Upper lobe of left lung (tissue), 6 donors: ENCODE data around the gene TLN1. TPM values are rescaled to one million over a fixed set of nuclear protein-coding genes. Genes with fewer than 3 reads are reported as not detected.

Experiments
- ATAC-seq, 2 donors: fragments of 200-7000 bp; cut with Tn5 transposase; one replicate each; pipeline ENCODE4 v1.9.1; 2022; ENCODE audit warnings: mild to moderate bottlenecking in 2 of 2, moderate library complexity in 2 of 2; ENCODE audit not compliant: low FRiP score in 2 of 2
- DNase-seq, 2 donors: peaks; one replicate each; pipeline ENCODE4 v3.0.0-alpha.2; 2019 to 2020
- H3K27ac ChIP-seq, 4 donors: fragments of 200-600 bp; sonication (generic); one replicate each; pipeline ENCODE4 v1.5.1; 2016 to 2019
- H3K27me3 ChIP-seq, 4 donors: fragments of 200-600 bp; sonication (generic); one replicate each; pipeline ENCODE4 v1.5.1; 2017 to 2019
- H3K36me3 ChIP-seq, 4 donors: fragments of 200-600 bp; sonication (generic); one replicate each; pipeline ENCODE4 v1.5.1; 2016 to 2019
- H3K4me1 ChIP-seq, 4 donors: fragments of 200-600 bp; sonication (generic); one replicate each; pipeline ENCODE4 v1.5.1; 2018 to 2019
- H3K4me3 ChIP-seq, 4 donors: fragments of 200-600 bp; sonication (generic); one replicate each; pipeline ENCODE4 v1.5.1; 2017 to 2019; ENCODE audit warnings: mild to moderate bottlenecking in 2 of 4, moderate library complexity in 1 of 4
- H3K9me3 ChIP-seq, 4 donors: fragments of 200-600 bp; sonication (generic); one replicate each; pipeline ENCODE4 v1.5.1; 2018 to 2019
- EP300 ChIP-seq, 4 donors: sonication (generic); formaldehyde crosslinking; IDR thresholded peaks; one replicate each; pipeline ENCODE4 v1.5.1; 2017; ENCODE audit warnings: antibody characterized with exemption in 4 of 4, control low read depth in 2 of 4
- POLR2A ChIP-seq, 4 donors: fragments of 450-650 bp; IDR thresholded peaks; one replicate each; pipeline ENCODE4 v1.5.1; 2016 to 2017; ENCODE audit warnings: antibody characterized with exemption in 4 of 4, mild to moderate bottlenecking in 2 of 4
- POLR2AphosphoS5 ChIP-seq, 2 donors: sonication (generic); formaldehyde crosslinking; IDR thresholded peaks; one replicate each; pipeline ENCODE4 v1.5.1; 2017; ENCODE audit warnings: antibody characterized with exemption in 2 of 2
- WGBS, 2 donors: methylation state at CpG; one replicate each; pipeline ENCODE4 v1.1.5; 2017 to 2018; 5-methylcytosine and 5-hydroxymethylcytosine counted together
- total RNA-seq, 6 donors: library from RNA; depleted of rRNA in 4 of 6; stranded (reverse); fragments of >200 nt in 4 of 6; gene quantifications; one replicate each; pipeline versions ENCODE4 v1.1.0 to v1.2.1, GENCODE V29; 2016 to 2021
- TF ChIP-seq, protein P1 (sequence below), 6 experiments: fragments of 450-650 bp in 4 of 6; fragments of 200-600 bp in 2 of 6; sonication (generic) in 2 of 6; IDR thresholded peaks; one replicate each; pipeline ENCODE4 v1.5.1; 2016 to 2019; ENCODE audit warnings: antibody characterized with exemption in 6 of 6
- donor health status: DM: no; HTN: no; CAD: no; lungs with moderate emphysema.
- donor health status: DM: no; HTN: yes; CAD: no; lungs with severe emphysema.

The TLN1 gene
- total RNA-seq, 6 donors from 2014 or later = 237 to 557 (median 325) TPM

DNA sequence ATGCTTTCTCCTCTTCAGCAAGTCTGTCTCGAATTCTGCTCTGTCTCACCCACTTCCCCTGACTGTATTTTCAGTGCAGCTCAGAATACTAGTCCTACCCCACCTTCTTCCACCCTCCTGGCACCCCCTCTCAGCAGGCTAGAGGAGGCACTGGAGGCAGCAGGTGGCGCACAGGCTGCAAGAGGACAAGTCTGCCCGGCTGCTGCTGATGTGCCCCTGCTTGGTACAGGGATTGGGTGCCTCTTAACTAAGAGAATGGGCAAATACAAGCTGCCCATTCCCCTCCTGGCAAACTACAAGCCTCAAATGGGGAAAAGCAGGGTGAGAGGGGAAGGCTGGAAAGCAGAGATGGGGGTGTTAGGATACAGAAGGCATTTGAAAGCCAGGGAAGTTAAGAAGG is 5.1 kb downstream of the TLN1 start:
- Histone ChIP-seq H3K4me3 (peak overlapping the region in 2 of 4 donors; percentile 63 to 85), H3K36me3 (peaks cover 26 to 45% (median 40%) of the 10 kb centered on the region in 4 donors), H3K27ac (peak overlapping the region; percentile 94 to 99 (median 97)), H3K27me3 (no peaks in the 10 kb centered on the region), H3K9me3 (no peaks in the 10 kb centered on the region), H3K4me1 (peaks cover 46 to 56% (median 50%) of the 10 kb centered on the region in 4 donors)
- TF ChIP-seq POLR2AphosphoS5 (IDR thresholded peaks at IDR 0.05) (no peak), POLR2A (IDR thresholded peaks at IDR 0.05) (no peak), EP300 (IDR thresholded peaks at IDR 0.05) (no peak)
- TF ChIP-seq, protein P1, sequence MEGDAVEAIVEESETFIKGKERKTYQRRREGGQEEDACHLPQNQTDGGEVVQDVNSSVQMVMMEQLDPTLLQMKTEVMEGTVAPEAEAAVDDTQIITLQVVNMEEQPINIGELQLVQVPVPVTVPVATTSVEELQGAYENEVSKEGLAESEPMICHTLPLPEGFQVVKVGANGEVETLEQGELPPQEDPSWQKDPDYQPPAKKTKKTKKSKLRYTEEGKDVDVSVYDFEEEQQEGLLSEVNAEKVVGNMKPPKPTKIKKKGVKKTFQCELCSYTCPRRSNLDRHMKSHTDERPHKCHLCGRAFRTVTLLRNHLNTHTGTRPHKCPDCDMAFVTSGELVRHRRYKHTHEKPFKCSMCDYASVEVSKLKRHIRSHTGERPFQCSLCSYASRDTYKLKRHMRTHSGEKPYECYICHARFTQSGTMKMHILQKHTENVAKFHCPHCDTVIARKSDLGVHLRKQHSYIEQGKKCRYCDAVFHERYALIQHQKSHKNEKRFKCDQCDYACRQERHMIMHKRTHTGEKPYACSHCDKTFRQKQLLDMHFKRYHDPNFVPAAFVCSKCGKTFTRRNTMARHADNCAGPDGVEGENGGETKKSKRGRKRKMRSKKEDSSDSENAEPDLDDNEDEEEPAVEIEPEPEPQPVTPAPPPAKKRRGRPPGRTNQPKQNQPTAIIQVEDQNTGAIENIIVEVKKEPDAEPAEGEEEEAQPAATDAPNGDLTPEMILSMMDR (IDR thresholded peaks at IDR 0.05) = no peak
- DNase-seq (peak in 1 of 2 donors; percentile 60), ATAC-seq (no peak)
- 27 to 43% methylated on average over 3 of the region's 3 CpGs for WGBS, 2 donors

DNA sequence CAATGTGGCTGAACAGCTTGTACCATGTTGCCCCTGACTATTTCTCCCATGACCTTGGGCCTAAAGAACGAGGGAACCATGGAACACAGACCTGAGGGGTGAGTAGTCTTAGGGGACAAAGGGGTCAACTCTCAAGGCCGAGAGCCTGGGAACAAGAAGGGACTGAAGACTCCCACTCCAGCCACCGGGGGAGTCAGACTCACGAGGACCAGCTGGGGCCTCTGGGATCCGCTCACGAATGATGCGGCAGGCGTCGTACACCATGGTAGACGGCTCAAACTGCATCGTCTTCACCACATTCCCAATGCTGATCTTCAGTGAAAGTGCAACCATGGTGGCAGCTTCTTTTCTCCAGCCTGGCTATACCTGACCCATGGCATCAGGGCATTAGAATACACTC is 6.6 kb downstream of the TLN1 start:
- no peak for TF ChIP-seq EP300 (IDR thresholded peaks at IDR 0.05)
- TF ChIP-seq POLR2AphosphoS5 (IDR thresholded peaks at IDR 0.05) = no peak
- no peak for TF ChIP-seq POLR2A (IDR thresholded peaks at IDR 0.05)
- TF ChIP-seq, protein P1 (IDR thresholded peaks at IDR 0.05) = no peak
- no peak for DNase-seq
- H3K27ac ChIP-seq = no peak overlapping the region
- H3K27me3 ChIP-seq = no peaks in the 10 kb centered on the region
- 95 to 96% methylated on average over 11 of the region's 11 CpGs for WGBS, 2 donors
- no peak for ATAC-seq
- H3K36me3 ChIP-seq = peaks cover 41 to 60% (median 56%) of the 10 kb centered on the region in 4 donors
- H3K9me3 ChIP-seq = no peaks in the 10 kb centered on the region
- H3K4me3 ChIP-seq = no peak overlapping the region
- peaks cover 40 to 47% (median 42%) of the 10 kb centered on the region in 4 donors for H3K4me1 ChIP-seq

DNA sequence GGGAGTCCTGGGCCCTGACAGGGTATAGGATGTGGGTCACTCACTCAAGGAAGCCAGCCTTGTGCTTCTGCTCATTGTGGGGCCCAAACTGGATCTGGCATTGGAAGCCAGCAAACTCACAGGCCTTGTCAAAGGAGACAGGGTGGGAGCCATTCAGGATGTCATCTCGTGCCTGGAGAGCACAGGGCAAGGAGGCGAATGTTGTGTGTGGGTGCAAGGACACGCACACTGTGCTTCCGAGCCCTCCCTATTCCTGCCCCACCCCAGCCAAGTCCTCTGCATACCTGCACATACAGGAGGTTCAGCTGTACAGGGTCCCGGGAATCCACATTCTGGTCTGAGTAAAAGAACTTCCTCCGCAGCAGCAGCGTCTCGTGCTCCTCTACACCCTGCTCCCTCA is 8.1 kb downstream of the TLN1 start:
- Histone ChIP-seq H3K36me3 (peaks cover 55 to 75% (median 70%) of the 10 kb centered on the region in 4 donors), H3K27me3 (no peaks in the 10 kb centered on the region), H3K4me1 (peaks cover 27 to 33% (median 28%) of the 10 kb centered on the region in 4 donors), H3K9me3 (no peaks in the 10 kb centered on the region), H3K27ac (no peak overlapping the region), H3K4me3 (no peak overlapping the region)
- WGBS, 2 donors = 95 to 100% methylated on average over 6 to 8 of the region's 8 CpGs
- TF ChIP-seq POLR2AphosphoS5 (IDR thresholded peaks at IDR 0.05) (no peak), POLR2A (IDR thresholded peaks at IDR 0.05) (no peak), EP300 (IDR thresholded peaks at IDR 0.05) (no peak)
- TF ChIP-seq, protein P1 (IDR thresholded peaks at IDR 0.05) = no peak
- DNase-seq (no peak), ATAC-seq (no peak)

DNA sequence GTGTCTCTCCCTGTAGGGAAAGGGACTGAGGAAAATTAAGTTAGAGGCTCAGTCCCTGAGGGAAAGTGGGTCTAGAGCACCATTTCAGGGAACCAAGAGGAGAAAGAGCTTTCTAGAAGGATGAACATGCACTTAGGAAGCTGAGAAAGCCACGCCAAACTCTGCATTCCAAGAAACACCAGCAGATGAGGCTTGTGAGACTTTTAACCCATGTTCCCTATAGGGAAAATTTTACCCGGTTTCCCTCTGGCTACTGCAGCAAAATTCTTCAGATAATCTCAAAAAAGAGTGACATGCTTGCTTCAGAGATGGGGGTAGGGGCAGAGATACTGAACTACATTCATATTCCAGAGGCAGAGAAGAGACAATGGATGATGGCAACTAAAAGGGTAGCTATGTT is 8.6 kb downstream of the TLN1 start:
- TF ChIP-seq POLR2AphosphoS5 (IDR thresholded peaks at IDR 0.05) (no peak), POLR2A (IDR thresholded peaks at IDR 0.05) (no peak), EP300 (IDR thresholded peaks at IDR 0.05) (no peak)
- TF ChIP-seq, protein P1 (IDR thresholded peaks at IDR 0.05) = no peak
- Histone ChIP-seq H3K4me3 (no peak overlapping the region), H3K27ac (no peak overlapping the region), H3K27me3 (no peaks in the 10 kb centered on the region), H3K36me3 (peaks cover 60 to 80% (median 75%) of the 10 kb centered on the region in 4 donors), H3K4me1 (peaks cover 22 to 28% (median 23%) of the 10 kb centered on the region in 4 donors), H3K9me3 (no peaks in the 10 kb centered on the region)
- no peak for ATAC-seq
- 88 to 90% methylated on average over 2 of the region's 2 CpGs for WGBS, 2 donors
- no peak for DNase-seq

DNA sequence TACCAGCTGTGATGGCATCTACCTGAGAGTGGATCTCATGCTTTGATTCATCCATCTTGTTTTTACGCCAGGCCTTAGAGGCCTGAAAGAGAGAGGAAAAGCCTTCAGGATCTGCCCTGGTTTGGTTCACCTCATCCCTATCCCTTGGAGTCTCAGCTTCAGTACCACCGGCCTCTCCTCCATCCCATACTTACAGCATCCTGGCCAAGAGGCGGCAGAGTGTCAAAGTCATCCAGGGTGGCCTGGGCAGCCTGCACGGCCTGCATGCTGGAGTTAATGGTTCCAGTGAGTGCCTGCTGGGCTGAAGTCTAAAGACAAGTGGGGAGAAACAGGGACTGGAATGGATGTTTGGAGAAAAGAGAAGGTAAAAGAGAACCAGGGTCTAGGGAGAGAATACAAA is 12.4 kb downstream of the TLN1 start:
- TF ChIP-seq POLR2A (IDR thresholded peaks at IDR 0.05) (no peak), EP300 (IDR thresholded peaks at IDR 0.05) (no peak), POLR2AphosphoS5 (IDR thresholded peaks at IDR 0.05) (no peak)
- TF ChIP-seq, protein P1 (IDR thresholded peaks at IDR 0.05) = no peak
- no peak overlapping the region for H3K27ac ChIP-seq
- ATAC-seq (no peak), DNase-seq (no peak)
- H3K4me3 ChIP-seq = no peak overlapping the region
- H3K36me3 ChIP-seq = peaks cover 95 to 100% (median 99%) of the 10 kb centered on the region in 4 donors
- H3K9me3 ChIP-seq = no peaks in the 10 kb centered on the region
- 100% methylated on average over 1 to 4 of the region's 4 CpGs for WGBS, 2 donors
- H3K4me1 ChIP-seq = no peaks in the 10 kb centered on the region
- no peaks in the 10 kb centered on the region for H3K27me3 ChIP-seq
